Stimulated activated CD8-positive, alpha-beta memory T cell treated with anti-CD3 and anti-CD28 coated beads, Interleukin-12 subunit alpha, Interleukin-12 subunit beta, amount 100 ng/mL, for 4 hours (primary cell): ENCODE measurements around the gene FHIP2A.

ENCODE experiments used
- DNase-seq: peaks from one replicate; pipeline ENCODE4 v3.0.0-alpha.2; 2020; ENCODE audit warnings: low read depth

Gene FHIP2A

GRCh38 chr10:114857922-114858629 is 36.5 kb downstream of the FHIP2A start:
- DNase-seq, result no peak

GRCh38 chr10:114859222-114859621 is 37.6 kb downstream of the FHIP2A start:
- DNase-seq, result no peak

- no peak for DNase-seq
These were observed 40.9 kb downstream of the FHIP2A start for GRCh38 chr10:114862456-114862855.

- DNase-seq, result no peak
These were observed 45.8 kb downstream of the FHIP2A start for GRCh38 chr10:114867365-114867764.

- no peak for DNase-seq
These were observed 47.4 kb downstream of the FHIP2A start for GRCh38 chr10:114868870-114869519.

- no peak for DNase-seq
These were observed 47.9 kb downstream of the FHIP2A start for GRCh38 chr10:114869520-114869892.

GRCh38 chr10:114870486-114870885 is 48.9 kb downstream of the FHIP2A start:
- DNase-seq, result no peak

GRCh38 chr10:114871379-114871778 is 49.8 kb downstream of the FHIP2A start:
- no peak for DNase-seq
